ENCODE measurements around the gene AATK.
A peak's percentile ranks its signal among the peaks of the same experiment; 100 is the strongest.

AATK gene

GRCh38 chr17:81128338-81128737 is 37.7 kb downstream of the AATK start:
- no peak for DNase-seq (ENCODE audit: low spot score)

- DNase-seq (ENCODE audit: low spot score) = no peak
These were observed 38.4 kb downstream of the AATK start for GRCh38 chr17:81127526-81128177.

GRCh38 chr17:81127133-81127455 is 38.9 kb downstream of the AATK start:
- DNase-seq (ENCODE audit: low spot score) = no peak

GRCh38 chr17:81126281-81127132 is 39.5 kb downstream of the AATK start:
- no peak for DNase-seq (ENCODE audit: low spot score)

DNA sequence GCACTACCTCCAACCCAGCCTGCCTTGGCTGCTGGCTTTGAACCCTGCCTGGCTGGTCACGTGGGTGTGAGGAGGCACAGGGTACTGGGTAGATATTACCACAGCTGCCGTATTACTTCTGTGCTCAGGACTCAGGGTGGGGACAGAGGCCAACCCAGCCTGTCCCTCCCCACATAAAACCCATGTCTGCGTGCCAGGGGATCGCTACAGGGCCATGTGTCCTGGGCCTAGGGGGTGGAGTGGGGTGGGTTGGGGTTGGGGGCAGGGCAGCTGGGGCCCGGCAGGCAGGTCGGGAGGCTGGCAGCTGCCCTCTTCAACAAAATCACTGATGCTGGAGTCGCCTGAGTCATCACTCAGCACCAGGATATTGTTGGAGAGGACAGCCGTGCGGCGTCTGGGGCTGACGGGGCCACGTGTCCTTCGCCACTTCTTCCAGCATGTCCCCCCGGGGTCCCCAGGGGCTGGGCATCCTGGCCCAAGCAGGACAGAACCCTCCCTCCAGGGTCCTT is 40.4 kb downstream of the AATK start:
- DNase-seq (ENCODE audit: low spot score) = no peak

- no peak for DNase-seq (ENCODE audit: low spot score)
These were observed 41.6 kb downstream of the AATK start for GRCh38 chr17:81124377-81124776.

DNA sequence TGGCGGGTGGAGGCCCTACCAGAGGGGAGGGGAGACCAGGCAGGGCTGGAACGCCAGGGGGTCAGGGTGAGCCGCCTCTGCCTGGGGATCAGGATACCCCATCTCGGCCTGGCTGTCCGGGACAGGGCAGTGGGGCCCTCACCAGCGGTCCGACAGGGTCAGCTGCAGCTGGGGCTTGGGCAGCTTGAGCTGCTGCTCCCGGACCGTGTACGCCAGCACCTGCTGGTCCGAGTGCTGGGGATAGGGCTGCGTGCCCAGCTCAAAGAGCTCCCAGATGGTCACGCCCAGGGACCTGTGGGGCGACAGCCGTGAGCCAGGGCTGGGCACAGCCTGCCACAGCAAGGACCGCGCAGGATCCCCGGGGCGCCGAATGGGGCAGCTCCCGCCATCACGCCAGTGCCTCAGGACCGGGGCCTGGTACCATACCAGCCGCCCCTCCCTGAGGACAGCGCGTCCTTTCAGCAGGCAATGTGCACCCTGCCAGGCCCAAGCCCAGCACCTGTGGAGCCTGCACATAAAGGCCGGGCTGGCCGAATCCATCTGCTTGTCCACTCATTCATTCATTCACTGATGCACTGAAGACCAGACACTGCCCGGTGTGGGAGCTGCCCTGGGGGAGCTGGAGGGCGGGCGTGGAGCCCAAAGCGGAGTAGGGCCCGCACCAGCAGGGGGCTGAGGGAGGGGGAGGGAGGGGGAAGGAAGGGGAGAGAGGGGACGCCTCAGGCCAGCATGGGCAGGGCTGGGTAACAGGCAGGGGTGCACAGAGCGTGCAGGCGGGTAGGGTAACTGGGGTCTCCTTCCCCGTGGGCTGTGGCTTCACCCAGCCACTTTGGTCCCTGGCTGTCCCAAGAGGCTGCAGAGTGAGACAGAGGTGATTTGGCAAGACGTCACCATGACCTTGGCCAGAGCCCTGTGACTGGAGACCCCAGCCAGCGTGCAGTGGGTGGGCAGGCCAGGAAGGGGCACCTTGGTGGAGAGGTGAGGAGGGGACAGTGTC is 42.7 kb downstream of the AATK start:
- no peak for DNase-seq (ENCODE audit: low spot score)

DNA sequence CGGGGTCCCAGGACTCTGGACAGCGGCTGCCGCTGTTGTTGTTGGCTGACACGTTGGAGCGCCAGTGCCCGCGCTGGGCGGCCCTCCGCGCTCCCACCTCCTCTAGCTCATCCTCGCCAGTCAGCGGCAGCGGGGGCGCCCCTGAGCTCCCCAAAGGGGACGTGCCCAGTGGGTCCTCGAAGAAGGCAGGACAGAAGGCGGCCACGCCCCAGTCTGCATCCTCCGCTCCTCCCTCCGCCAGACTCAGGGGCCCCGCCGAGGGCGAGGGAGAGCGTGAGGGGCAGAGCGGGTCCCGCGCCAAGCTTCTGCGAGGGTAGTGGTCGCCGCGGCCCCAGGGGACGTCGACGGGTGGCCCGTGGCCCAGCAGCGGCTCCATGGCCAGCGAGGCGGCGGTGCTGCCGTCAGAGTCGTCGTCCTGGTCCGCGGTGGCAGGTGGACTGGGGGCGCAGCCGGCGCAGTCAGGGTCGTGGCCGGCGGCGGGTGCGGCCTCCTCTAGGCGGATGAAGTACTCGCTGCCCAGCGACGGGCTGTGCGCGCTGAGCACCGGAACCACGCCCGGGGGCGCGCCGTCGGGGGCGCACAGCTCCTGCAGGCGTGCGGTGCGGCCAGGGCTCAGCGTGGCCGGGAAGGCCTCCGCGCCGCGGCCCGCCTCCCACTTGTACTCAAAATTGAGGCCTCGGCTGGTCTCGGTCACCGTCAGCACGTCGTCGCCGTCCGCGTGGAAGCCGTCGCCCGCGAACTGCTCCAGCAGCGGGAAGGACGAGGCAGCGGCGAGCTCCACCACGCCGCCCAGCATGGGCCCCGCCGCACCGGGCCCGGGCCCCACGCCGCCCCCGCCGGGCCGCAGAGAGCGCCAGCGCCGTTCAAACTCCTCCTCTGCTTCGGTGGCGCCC is 43.9 kb downstream of the AATK start:
- DNase-seq (ENCODE audit: low spot score) = no peak

GRCh38 chr17:81120695-81121621 is 45.1 kb downstream of the AATK start:
- no peak for DNase-seq (ENCODE audit: low spot score)

- DNase-seq (ENCODE audit: low spot score) = no peak
These were observed 45.9 kb downstream of the AATK start for GRCh38 chr17:81120149-81120484.

GRCh38 chr17:81119223-81120148 is 46.5 kb downstream of the AATK start:
- peak; percentile 71 for DNase-seq (ENCODE audit: low spot score)

DNA sequence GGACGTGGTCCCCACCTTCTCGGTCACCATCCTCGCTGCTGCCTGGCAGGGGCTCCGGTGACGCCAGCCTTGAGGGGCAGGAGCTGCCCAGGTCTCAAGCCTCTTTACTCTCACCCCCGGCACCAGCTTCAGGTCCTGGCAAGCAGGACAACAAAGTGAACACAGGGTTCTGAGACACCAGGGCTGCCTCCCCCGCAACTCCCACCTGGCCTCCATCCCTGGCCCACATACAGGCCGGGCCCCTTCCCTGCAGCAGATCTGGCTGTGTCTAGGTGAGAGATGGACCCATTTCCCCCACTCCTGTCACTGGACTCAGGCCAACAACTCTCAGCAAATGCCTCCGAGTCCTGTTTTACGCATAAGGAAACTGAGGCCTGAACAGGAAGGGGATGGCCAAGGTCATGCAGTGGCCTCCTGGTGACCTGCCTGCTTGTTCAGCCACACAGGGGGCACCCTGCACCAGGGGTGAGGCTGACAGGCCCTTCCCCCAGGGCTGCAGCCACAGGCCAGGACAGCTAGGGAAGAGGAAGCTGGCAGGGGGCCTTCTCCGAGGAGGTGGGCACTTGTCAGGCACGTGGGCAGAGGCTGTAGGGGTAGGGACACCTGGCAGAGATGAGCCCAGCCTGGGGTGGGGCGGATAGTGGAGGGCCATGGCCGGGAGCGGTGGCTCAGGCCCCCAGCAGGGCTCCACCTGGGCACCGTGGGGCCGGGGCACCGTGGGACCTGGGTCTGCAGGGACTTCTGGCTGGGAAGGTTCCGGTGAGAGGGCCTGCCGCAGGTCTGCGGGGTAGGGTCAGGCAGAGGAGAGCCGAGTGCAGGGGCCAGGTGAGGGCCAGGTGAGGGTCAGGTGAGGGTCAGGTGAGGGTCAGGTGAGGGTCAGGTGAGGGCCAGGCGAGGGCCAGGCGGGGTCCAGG is 47.5 kb downstream of the AATK start:
- DNase-seq (ENCODE audit: low spot score) = no peak

GRCh38 chr17:81117672-81118198 is 48.3 kb downstream of the AATK start:
- no peak for DNase-seq (ENCODE audit: low spot score)

DNA sequence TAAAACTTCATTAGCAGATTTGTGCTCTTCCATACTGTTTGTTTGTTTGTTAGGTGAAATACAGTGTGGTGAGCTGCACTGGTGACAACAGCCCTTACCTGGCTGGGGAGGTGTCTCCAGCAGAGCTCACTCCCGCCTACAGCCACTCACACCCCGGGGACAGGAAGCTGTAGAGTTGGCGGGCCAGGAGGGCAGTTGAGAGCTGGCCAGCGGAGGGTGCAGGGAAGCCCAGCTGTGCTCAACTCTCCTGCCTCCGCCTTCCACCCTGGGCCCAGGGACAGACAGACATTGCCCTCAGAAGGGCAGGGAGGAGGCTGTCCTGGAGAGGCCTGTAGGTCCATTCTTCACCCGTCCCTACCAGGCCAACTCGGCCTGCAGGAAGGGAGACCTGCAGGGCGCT is 49.3 kb downstream of the AATK start:
- no peak for DNase-seq (ENCODE audit: low spot score)

DNA sequence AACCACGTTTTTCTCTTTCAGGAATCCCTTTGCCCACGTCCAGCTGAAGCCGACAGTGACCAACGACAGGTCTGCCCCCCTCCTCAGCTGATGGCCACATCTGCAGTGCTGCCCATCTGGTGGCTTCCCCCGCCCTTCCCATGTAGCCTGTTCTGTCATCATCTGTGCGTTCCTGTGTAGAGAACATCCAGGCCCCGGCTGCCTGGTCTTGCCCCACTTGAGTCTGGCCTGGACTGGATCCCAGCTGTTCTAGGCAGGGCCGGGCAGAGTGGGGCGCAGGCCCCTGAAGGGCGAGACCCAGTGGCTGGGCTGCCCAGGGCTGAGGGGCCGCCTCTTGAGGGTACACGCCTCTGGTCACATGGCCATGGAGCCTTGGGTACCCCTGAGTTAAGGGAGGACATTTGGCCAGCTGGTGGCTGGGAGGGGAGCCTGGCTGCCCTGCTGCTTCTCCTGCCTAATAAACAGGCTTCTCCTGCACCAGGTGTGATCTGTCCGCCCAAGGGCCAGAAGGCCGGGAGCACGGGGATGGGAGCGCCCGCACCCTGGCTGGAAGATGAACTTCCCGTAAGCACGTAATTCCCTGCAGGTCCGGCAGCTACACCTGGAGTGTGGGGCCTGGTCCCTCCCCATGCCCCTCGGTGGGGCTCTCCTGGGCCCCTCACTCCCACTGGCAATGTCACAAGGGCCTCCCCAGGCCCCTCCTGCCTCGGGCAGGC is 50.1 kb downstream of the AATK start:
- no peak for DNase-seq (ENCODE audit: low spot score)

DNA sequence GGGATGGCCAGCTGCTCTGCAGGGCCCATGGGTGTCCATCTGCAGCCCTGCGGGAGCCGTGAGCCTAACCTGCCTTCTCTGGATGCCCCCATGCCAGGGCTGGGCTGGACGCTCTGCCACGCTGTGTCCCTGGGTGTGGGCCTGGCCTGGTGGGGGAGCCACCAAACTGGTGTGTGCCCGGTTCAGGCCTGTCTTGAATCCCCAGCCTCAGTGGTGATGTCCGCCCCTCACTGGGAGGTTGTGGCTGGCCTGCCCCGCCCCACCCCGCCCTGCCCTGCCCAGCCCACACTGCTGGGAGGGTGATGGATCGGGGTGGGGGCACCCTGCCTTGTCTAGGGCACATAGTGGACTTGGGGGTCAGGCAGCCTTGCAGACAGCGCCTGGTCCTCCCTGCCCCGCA is 50.8 kb downstream of the AATK start:
- DNase-seq (ENCODE audit: low spot score) = no peak

All from hematopoietic multipotent progenitor cell treated with erythropoietin and hydrocortisone succinate and interleukin-3 and kit ligand, for 17 days (in vitro differentiated cells).